Measurements from ENCODE around the gene USP37. TPM values are rescaled to one million over a fixed set of nuclear protein-coding genes. Genes with fewer than 3 reads are reported as not detected.

The USP37 gene
- total and polyA plus RNA-seq, 2 of the 13 experiments (the other 11 are each of a cell fraction or from before 2014, with no cell fraction given) = 6.5 to 30.6 TPM

DNA sequence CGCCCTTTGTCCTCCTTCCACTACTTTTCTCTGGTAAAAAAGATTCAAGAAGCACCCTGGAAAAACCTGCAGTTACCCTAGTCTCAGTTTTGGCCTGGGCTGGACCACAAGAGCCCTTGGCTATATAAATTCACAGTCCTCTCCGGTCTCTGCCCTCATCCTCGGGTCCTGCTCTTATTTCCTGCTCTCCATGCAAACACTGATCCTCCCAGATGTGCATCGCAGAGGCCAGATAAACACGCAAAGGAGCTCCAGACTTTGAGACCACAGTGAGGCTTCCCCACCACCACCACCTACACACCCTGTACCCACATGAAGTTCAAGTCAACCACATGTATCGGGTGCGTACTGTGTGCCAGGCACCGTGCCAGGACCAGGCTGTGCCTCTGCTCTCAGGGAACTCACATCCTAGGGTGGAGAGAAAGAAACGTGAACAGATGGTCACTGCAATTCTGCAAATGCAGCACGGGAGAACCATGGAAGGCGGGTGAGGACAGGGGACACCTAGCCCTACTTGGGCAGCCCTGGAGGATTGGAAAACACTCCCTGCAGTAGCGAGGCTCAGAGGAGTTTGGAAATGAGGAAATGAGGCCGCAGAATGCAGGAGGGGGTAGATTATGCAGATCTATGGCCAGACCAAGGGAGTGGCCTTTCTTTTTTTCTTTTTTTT, 161.1 kb downstream of the USP37 start (continued):
- TF ChIP-seq ZNF235 (CRISPR knock-in tag; IDR thresholded peaks at IDR 0.05; ENCODE audit: borderline replicate concordance) = no peak

DNA sequence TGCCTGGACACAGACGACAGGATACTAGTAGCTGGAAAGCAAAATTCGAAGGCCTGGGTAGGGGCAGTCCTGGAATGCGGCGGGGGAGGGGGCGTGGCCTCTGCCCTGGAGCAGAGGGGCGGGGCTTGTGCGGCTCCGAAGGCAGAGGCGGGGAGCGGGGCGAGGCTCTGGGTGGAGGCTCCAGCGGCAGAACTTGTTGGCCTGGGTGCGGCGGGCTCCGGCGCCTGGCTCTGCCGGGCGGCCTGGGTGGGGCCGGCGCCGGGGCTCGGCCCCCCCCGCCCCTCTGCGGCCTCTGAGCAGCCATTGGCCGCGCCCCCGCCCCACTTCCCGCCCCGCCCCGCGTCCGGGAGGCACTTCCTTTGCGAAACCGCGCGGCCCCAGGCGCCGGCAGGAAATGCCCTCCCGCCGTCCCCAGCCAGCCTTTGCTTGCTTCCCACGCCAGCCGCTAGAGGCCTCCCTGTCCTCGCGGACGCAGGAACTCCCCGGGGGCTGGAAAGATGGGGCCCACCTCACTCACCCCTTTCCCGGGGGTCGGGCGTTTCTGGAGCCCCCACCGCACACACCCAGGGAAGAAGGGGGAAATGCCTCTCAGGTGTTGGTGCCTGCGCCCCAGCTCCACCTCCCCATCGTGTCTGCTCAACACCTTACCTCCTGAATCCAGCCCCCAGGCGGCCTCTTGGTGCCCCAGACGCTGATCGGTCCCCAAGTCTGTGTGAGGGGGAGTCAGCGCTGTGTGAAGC, 161.8 kb downstream of the USP37 start:
- FAIRE-seq (peak; percentile 32), DNase-seq (ENCODE audit: low spot score) (peak; percentile 92), ATAC-seq (peak; percentile 78)
- peaks cover 23 to 34% of the 10 kb centered on the region in 2 experiments; a peak in 4 of 5 replicates for H3K36me3 ChIP-seq (replicated peaks in 1 of 2; ENCODE audit: control insufficient read depth in 1 of 2, insufficient read depth in 2 of 2, low read length in 2 of 2)
- WGBS (ENCODE audit: low lambda C conversion rate) = 1% methylated on average over 26 of the region's 56 CpGs
- intact Hi-C loops (cut with micrococcal nuclease; ENCODE audit: unreplicated experiment) = loop anchor here (1.0 to 2.0 kb wide), 2 partner anchors 38 to 60 kb away; no protein-coding TSS in a partner anchor
- peaks cover 61% of the 10 kb centered on the region for H3K4me1 ChIP-seq (ENCODE audit: insufficient read depth, low read length)
- H3K9ac ChIP-seq (ENCODE audit: insufficient read depth, low read depth, low read length) = peak overlapping the region; percentile 70
- in situ Hi-C loops (cut with HindIII; ENCODE audit: extremely low pct_ligation_motif_present, low pct_unique_long_range_greater_than_20kb) = loop anchor here (5.0 kb wide), 1 partner anchor 61 kb away; no protein-coding TSS in a partner anchor
- ChIA-PET POLR2A (interaction anchor here (0.6 to 4.2 kb wide), 16 partner anchors 9 to 136 kb away, joined by 3 to 56 read pairs (median 7); partner anchors contain the start of genes AAMP, PNKD, TMBIM1 and VIL1), CTCF (ENCODE audit: low intra/inter-chr PET ratio, low total read pairs) (interaction anchor here (1.2 to 1.7 kb wide), 3 partner anchors 59 to 110 kb away, joined by 3 to 19 read pairs (median 4); no protein-coding TSS in a partner anchor)
- peak overlapping the region; percentile 67 to 86 (median 67) for H3K4me3 ChIP-seq (replicated peaks in 1 of 3; ENCODE audit: insufficient read depth in 1 of 3, low read depth in 2 of 3, low read length in 3 of 3)
- BruUV-seq (replicated peaks) = no TSS peak
- H2AFZ ChIP-seq (ENCODE audit: low read length) = no peak overlapping the region
- H3K4me2 ChIP-seq (ENCODE audit: low read depth, low read length) = peak overlapping the region; percentile 100
- no peaks in the 10 kb centered on the region; the same call in 1 of the 2 replicates for H4K20me1 ChIP-seq (ENCODE audit: insufficient read depth, low read length)
- no peaks in the 10 kb centered on the region for H3K9me3 ChIP-seq (ENCODE audit: low read length)
- H3K27me3 ChIP-seq (ENCODE audit: control insufficient read depth in 1 of 2, insufficient read depth in 2 of 2, low read length in 2 of 2) = no peaks in the 10 kb centered on the region
- peak overlapping the region; percentile 79 for H3K27ac ChIP-seq (ENCODE audit: extremely low read length, insufficient read depth, low read length)
- H3K79me2 ChIP-seq (ENCODE audit: insufficient read depth, low read length) = peaks cover 20% of the 10 kb centered on the region
- TF ChIP-seq ZC3H4 (CRISPR knock-in tag; IDR thresholded peaks at IDR 0.05; ENCODE audit: borderline replicate concordance) (peak; percentile 83), ZNF878 (CRISPR knock-in tag; IDR thresholded peaks at IDR 0.05) (peak; percentile 41; the same call in 1 of the 2 replicates), ZBTB3 (CRISPR knock-in tag; IDR thresholded peaks at IDR 0.05; ENCODE audit: borderline replicate concordance, low read depth) (no peak; the same call in 1 of the 2 replicates), ZNF484 (CRISPR knock-in tag; IDR thresholded peaks at IDR 0.05; ENCODE audit: borderline replicate concordance, low read depth) (no peak), FOXJ3 (CRISPR knock-in tag; IDR thresholded peaks at IDR 0.05; ENCODE audit: borderline replicate concordance) (peak; percentile 31; the same call in 1 of the 2 replicates), THYN1 (CRISPR knock-in tag; IDR thresholded peaks at IDR 0.05; ENCODE audit: borderline replicate concordance, low read depth) (no peak; the same call in 1 of the 2 replicates), ZNF570 (CRISPR knock-in tag; IDR thresholded peaks at IDR 0.05; ENCODE audit: borderline replicate concordance) (no peak), MBNL3 (CRISPR knock-in tag; conservative IDR thresholded peaks at IDR 0.05) (no peak), ZZZ3 (CRISPR knock-in tag; IDR thresholded peaks at IDR 0.05; ENCODE audit: borderline replicate concordance) (no peak), HCFC1 (IDR thresholded peaks at IDR 0.05; ENCODE audit: low read depth, low read length) (no peak), ZNF343 (CRISPR knock-in tag; IDR thresholded peaks at IDR 0.05) (no peak), SAFB2 (CRISPR knock-in tag; IDR thresholded peaks at IDR 0.05; ENCODE audit: borderline replicate concordance, low read depth) (peak; percentile 25; the same call in 1 of the 2 replicates)
- TF ChIP-seq, protein P1, sequence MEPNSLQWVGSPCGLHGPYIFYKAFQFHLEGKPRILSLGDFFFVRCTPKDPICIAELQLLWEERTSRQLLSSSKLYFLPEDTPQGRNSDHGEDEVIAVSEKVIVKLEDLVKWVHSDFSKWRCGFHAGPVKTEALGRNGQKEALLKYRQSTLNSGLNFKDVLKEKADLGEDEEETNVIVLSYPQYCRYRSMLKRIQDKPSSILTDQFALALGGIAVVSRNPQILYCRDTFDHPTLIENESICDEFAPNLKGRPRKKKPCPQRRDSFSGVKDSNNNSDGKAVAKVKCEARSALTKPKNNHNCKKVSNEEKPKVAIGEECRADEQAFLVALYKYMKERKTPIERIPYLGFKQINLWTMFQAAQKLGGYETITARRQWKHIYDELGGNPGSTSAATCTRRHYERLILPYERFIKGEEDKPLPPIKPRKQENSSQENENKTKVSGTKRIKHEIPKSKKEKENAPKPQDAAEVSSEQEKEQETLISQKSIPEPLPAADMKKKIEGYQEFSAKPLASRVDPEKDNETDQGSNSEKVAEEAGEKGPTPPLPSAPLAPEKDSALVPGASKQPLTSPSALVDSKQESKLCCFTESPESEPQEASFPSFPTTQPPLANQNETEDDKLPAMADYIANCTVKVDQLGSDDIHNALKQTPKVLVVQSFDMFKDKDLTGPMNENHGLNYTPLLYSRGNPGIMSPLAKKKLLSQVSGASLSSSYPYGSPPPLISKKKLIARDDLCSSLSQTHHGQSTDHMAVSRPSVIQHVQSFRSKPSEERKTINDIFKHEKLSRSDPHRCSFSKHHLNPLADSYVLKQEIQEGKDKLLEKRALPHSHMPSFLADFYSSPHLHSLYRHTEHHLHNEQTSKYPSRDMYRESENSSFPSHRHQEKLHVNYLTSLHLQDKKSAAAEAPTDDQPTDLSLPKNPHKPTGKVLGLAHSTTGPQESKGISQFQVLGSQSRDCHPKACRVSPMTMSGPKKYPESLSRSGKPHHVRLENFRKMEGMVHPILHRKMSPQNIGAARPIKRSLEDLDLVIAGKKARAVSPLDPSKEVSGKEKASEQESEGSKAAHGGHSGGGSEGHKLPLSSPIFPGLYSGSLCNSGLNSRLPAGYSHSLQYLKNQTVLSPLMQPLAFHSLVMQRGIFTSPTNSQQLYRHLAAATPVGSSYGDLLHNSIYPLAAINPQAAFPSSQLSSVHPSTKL (CRISPR knock-in tag; IDR thresholded peaks at IDR 0.05) = peak; percentile 75
- TF ChIP-seq, protein P2, sequence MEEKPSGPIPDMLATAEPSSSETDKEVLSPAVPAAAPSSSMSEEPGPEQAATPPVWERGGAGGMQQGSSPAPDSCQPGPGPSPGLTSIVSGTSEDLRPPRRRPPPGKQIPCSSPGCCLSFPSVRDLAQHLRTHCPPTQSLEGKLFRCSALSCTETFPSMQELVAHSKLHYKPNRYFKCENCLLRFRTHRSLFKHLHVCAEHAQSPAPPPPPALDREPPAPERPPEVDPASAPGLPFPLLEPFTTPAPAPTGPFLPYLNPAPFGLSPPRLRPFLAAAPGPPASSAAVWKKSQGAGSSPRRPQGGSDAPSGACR (CRISPR knock-in tag; IDR thresholded peaks at IDR 0.05) = peak; percentile 46; the same call in 1 of the 2 replicates

Data from HepG2 (cell line).